ENCODE measurements around the gene AS3MT. TPM values are rescaled to one million over a fixed set of nuclear protein-coding genes. Genes with fewer than 3 reads are reported as not detected.
A peak's percentile ranks its signal among the peaks of the same experiment; 100 is the strongest.
"Not testable (repeated sequence)": the region's sequence is repeated elsewhere in the genome, so short reads cannot be mapped to it uniquely, and the experiment has no call there.

The AS3MT gene
- total RNA-seq, 2 donors from 2014 or later = 10.2 to 20.9 TPM

DNA sequence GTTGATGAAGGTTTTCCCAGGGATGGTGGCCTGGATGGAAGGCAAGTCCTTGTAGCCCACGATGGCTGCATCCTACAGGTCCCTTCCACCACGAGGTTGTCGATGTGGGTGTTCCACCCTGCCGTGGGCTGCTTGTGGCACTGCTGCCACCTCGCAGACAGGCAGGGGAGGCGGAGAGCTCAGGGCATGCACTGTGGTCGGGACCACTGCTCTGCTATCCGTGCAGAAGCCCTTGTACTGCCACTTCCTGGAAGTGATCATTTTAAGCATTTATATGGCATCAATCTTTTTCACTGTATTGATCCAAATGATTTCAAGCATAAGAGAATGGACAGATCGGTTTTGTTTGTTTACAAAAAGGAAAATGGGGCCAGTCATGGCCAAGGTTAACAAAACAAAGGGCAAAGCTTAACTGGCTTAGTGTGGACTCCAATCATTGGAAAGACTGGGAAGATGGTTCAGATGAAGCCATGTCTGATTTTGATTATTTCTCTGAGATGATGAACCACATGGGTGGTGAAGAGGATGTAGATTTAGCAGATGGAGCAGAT, 23.8 kb upstream of the AS3MT start:
- H3K4me1 ChIP-seq (ENCODE audit: control insufficient read depth, insufficient read depth, low read length) = no peaks in the 10 kb centered on the region
- H3K4me3 ChIP-seq (ENCODE audit: low read length) = no peak overlapping the region
- peaks cover 6% of the 10 kb centered on the region for H3K36me3 Mint-ChIP-seq (ENCODE audit: low read depth)
- H3K9ac ChIP-seq (ENCODE audit: extremely low read depth, low read length, poor library complexity, severe bottlenecking) = no peak overlapping the region
- no peak overlapping the region for H3K27ac ChIP-seq (ENCODE audit: low read depth, low read length)
- no peaks in the 10 kb centered on the region for H3K27me3 ChIP-seq (ENCODE audit: control insufficient read depth, insufficient read depth, low read length, poor library complexity, severe bottlenecking)
- H3K27me3 Mint-ChIP-seq (ENCODE audit: insufficient read depth) = no peaks in the 10 kb centered on the region
- WGBS, 2 experiments (ENCODE audit: insufficient coverage in 1 of 2, insufficient read length in 1 of 2) = 91 to 94% methylated on average over 8 to 9 of the region's 9 CpGs
- H3K4me1 Mint-ChIP-seq = no peaks in the 10 kb centered on the region
- H3K9me3 ChIP-seq (ENCODE audit: control insufficient read depth, low read length) = peaks cover 6% of the 10 kb centered on the region
- H3K36me3 ChIP-seq (ENCODE audit: control insufficient read depth, insufficient read depth, low read length) = no peaks in the 10 kb centered on the region
- H3K4me3 Mint-ChIP-seq = no peak overlapping the region
- no peak for DNase-seq
- peaks cover 35% of the 10 kb centered on the region for H3K9me3 Mint-ChIP-seq
- H3K27ac Mint-ChIP-seq = no peak overlapping the region
- TF ChIP-seq, protein P1, sequence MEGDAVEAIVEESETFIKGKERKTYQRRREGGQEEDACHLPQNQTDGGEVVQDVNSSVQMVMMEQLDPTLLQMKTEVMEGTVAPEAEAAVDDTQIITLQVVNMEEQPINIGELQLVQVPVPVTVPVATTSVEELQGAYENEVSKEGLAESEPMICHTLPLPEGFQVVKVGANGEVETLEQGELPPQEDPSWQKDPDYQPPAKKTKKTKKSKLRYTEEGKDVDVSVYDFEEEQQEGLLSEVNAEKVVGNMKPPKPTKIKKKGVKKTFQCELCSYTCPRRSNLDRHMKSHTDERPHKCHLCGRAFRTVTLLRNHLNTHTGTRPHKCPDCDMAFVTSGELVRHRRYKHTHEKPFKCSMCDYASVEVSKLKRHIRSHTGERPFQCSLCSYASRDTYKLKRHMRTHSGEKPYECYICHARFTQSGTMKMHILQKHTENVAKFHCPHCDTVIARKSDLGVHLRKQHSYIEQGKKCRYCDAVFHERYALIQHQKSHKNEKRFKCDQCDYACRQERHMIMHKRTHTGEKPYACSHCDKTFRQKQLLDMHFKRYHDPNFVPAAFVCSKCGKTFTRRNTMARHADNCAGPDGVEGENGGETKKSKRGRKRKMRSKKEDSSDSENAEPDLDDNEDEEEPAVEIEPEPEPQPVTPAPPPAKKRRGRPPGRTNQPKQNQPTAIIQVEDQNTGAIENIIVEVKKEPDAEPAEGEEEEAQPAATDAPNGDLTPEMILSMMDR (conservative IDR thresholded peaks at IDR 0.05) = no peak

DNA sequence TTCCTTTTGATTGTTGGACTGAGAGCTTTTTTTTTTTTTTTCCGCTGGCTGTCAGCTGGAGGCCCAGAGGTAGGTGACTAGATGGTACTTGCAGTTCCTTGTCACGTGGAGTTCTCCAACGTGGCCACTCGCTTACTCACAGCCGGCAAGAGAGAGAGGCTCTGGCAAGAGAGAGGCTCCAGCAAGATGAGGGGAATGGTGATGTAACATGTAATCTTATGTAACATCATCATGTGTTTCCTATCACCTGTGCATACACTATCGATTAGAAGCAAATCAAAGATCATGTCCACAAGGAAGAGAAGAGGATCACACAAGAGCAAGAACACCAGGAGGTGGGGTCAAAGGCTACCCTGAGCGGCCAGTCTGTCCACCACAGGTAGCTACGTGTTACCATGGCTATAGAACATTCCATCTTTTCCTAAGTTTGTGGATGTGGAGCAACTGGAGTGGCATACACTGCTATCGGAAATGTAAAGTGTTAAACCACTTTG, 19.2 kb upstream of the AS3MT start:
- Mint-ChIP-seq H3K9me3 (peaks cover 17% of the 10 kb centered on the region), H3K36me3 (ENCODE audit: low read depth) (no peaks in the 10 kb centered on the region), H3K27ac (no peak overlapping the region), H3K4me3 (no peak overlapping the region), H3K4me1 (no peaks in the 10 kb centered on the region), H3K27me3 (ENCODE audit: insufficient read depth) (no peaks in the 10 kb centered on the region)
- Histone ChIP-seq H3K4me3 (ENCODE audit: low read length) (no peak overlapping the region), H3K27ac (ENCODE audit: low read depth, low read length) (no peak overlapping the region), H3K9ac (ENCODE audit: extremely low read depth, low read length, poor library complexity, severe bottlenecking) (no peak overlapping the region), H3K27me3 (ENCODE audit: control insufficient read depth, insufficient read depth, low read length, poor library complexity, severe bottlenecking) (no peaks in the 10 kb centered on the region), H3K9me3 (ENCODE audit: control insufficient read depth, low read length) (no peaks in the 10 kb centered on the region), H3K4me1 (ENCODE audit: control insufficient read depth, insufficient read depth, low read length) (no peaks in the 10 kb centered on the region), H3K36me3 (ENCODE audit: control insufficient read depth, insufficient read depth, low read length) (no peaks in the 10 kb centered on the region)
- TF ChIP-seq, protein P1 (conservative IDR thresholded peaks at IDR 0.05) = no peak
- no peak for DNase-seq
- 85 to 93% methylated on average over 8 to 9 of the region's 9 CpGs for WGBS, 2 experiments (ENCODE audit: insufficient coverage in 1 of 2, insufficient read length in 1 of 2)

DNA sequence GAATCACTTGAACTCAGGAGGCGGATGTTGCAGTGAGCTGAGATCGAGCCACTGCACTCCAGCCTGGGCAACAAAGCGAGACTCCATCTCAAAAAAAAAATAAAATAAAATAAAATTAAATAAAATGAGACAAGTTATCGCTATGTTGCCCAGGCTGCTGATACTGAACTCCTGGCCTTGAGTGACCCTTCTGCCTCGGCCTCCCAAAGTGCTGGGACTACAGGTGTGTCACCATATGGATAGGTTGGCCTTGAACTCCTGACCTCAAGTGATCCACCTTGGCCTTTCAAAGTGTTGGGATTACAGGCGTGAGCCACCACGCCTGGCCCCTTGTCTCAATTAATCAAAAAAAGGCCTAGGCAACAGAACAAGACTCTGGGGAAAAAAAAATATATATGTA, 16.0 kb upstream of the AS3MT start:
- not testable (repeated sequence) for H3K4me3 ChIP-seq (ENCODE audit: low read length); H3K27ac ChIP-seq (ENCODE audit: low read depth, low read length); H3K9ac ChIP-seq (ENCODE audit: extremely low read depth, low read length, poor library complexity, severe bottlenecking); H3K9me3 ChIP-seq (ENCODE audit: control insufficient read depth, low read length); H3K27me3 ChIP-seq (ENCODE audit: control insufficient read depth, insufficient read depth, low read length, poor library complexity, severe bottlenecking); H3K36me3 ChIP-seq (ENCODE audit: control insufficient read depth, insufficient read depth, low read length); H3K4me1 Mint-ChIP-seq; H3K4me3 Mint-ChIP-seq; H3K36me3 Mint-ChIP-seq (ENCODE audit: low read depth); H3K4me1 ChIP-seq (ENCODE audit: control insufficient read depth, insufficient read depth, low read length); H3K27ac Mint-ChIP-seq; H3K9me3 Mint-ChIP-seq; DNase-seq; H3K27me3 Mint-ChIP-seq (ENCODE audit: insufficient read depth)
- WGBS, 2 experiments (ENCODE audit: insufficient coverage in 1 of 2, insufficient read length in 1 of 2) = 94 to 100% methylated on average over 1 to 6 of the region's 7 CpGs

DNA sequence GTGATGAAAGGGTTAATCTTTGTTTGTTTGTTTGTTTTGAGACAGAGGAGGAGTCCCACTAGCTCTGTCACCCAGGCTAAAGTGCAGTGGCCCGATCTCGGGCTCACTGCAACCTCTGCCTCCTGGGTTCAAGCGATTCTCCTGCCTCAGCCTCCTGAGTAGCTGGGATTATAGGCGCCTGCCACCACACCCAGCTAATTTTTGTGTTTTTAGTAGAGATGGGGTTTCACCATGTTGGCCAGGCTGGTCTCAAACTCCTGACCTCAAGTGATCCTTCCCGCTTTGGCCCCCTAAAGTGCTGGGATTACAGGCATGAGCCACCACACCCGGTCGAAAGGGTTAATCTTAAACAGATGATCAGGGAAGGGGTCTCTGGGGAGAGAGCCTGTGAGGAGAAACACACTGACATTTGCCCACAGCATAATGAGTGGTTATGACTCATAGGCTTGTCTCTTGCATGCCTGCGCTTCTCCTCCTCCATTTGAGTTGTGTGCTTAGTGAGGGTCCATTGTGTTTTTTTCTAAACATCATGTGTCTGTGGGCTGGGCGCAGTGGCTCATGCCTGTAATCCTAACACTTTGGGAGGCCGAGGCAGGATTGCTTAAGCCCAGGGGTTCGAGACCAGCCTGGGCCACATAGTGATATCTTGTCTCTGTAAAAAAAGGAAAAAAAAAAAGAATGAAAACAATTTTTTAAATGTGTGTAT, 13.4 kb upstream of the AS3MT start:
- not testable (repeated sequence) for H3K27ac ChIP-seq (ENCODE audit: low read depth, low read length)

More for the DNA sequence above, 13.4 kb upstream of the AS3MT start:
- not testable (repeated sequence) for H3K4me1 Mint-ChIP-seq; H3K27me3 Mint-ChIP-seq (ENCODE audit: insufficient read depth); H3K4me3 Mint-ChIP-seq; H3K9me3 Mint-ChIP-seq; H3K9ac ChIP-seq (ENCODE audit: extremely low read depth, low read length, poor library complexity, severe bottlenecking); H3K36me3 ChIP-seq (ENCODE audit: control insufficient read depth, insufficient read depth, low read length); H3K36me3 Mint-ChIP-seq (ENCODE audit: low read depth); H3K4me3 ChIP-seq (ENCODE audit: low read length); H3K9me3 ChIP-seq (ENCODE audit: control insufficient read depth, low read length); H3K27me3 ChIP-seq (ENCODE audit: control insufficient read depth, insufficient read depth, low read length, poor library complexity, severe bottlenecking); H3K4me1 ChIP-seq (ENCODE audit: control insufficient read depth, insufficient read depth, low read length)
- WGBS, 2 experiments (ENCODE audit: insufficient coverage in 1 of 2, insufficient read length in 1 of 2) = 74 to 78% methylated on average over 8 to 10 of the region's 11 CpGs
- H3K27ac Mint-ChIP-seq = peak overlapping the region; percentile 58
- DNase-seq = peak; percentile 64

All from endodermal cell (in vitro differentiated cells).